Measurements from ENCODE around the gene STC2. TPM values are rescaled to one million over a fixed set of nuclear protein-coding genes. Genes with fewer than 3 reads are reported as not detected.

STC2 gene
- total RNA-seq, 3 donors from 2014 or later (not counting 1 experiment from before 2014, with no cell fraction given): not detected

GRCh38 chr5:173331956-173332479 is 3.8 kb upstream of the STC2 start:
- peaks cover 45 to 64% of the 10 kb centered on the region in 2 donors for H3K27me3 Mint-ChIP-seq (ENCODE audit: low read depth in 2 of 2)
- H3K27ac Mint-ChIP-seq: no peak overlapping the region

GRCh38 chr5:173331287-173331686 is 3.1 kb upstream of the STC2 start:
- Mint-ChIP-seq H3K27me3 (ENCODE audit: low read depth in 2 of 2) (peaks cover 46 to 62% of the 10 kb centered on the region in 2 donors), H3K27ac (no peak overlapping the region), H3K4me1 (peaks cover 5 to 18% of the 10 kb centered on the region in 2 donors), H3K9me3 (no peaks in the 10 kb centered on the region), H3K4me3 (no peak overlapping the region), H3K36me3 (no peaks in the 10 kb centered on the region)
- H3K4me3 ChIP-seq (ENCODE audit: low read length): no peak overlapping the region
- no peaks in the 10 kb centered on the region for H3K36me3 ChIP-seq (ENCODE audit: control insufficient read depth, insufficient read depth, low read length)
- H3K4me1 ChIP-seq (ENCODE audit: control insufficient read depth, insufficient read depth, low read length): no peaks in the 10 kb centered on the region
- ATAC-seq: no peak
- TF ChIP-seq CTCF (IDR thresholded peaks at IDR 0.05): no peak
- no peaks in the 10 kb centered on the region for H3K9me3 ChIP-seq (ENCODE audit: control insufficient read depth, insufficient read depth, low read length)
- DNase-seq: no peak
- 73% methylated on average over 4 of the region's 4 CpGs for WGBS (ENCODE audit: insufficient coverage)
- H3K27ac ChIP-seq (ENCODE audit: low read length): no peak overlapping the region
- intact Hi-C loops (cut with micrococcal nuclease): no loop called here
- peaks cover 37% of the 10 kb centered on the region for H3K27me3 ChIP-seq (ENCODE audit: control insufficient read depth, insufficient read depth, low read length)

More at GRCh38 chr5:173331956-173332479, 3.8 kb upstream of the STC2 start:
- no peaks in the 10 kb centered on the region for H3K9me3 ChIP-seq (ENCODE audit: control insufficient read depth, insufficient read depth, low read length)
- H3K27me3 ChIP-seq (ENCODE audit: control insufficient read depth, insufficient read depth, low read length): peaks cover 32% of the 10 kb centered on the region
- H3K9me3 Mint-ChIP-seq: no peaks in the 10 kb centered on the region
- no peak overlapping the region for H3K27ac ChIP-seq (ENCODE audit: low read length)
- H3K4me3 ChIP-seq (ENCODE audit: low read length): no peak overlapping the region
- WGBS (ENCODE audit: insufficient coverage): 39% methylated on average over 16 of the region's 16 CpGs
- intact Hi-C loops (cut with micrococcal nuclease): no loop called here
- TF ChIP-seq CTCF (IDR thresholded peaks at IDR 0.05): peak; percentile 17
- ATAC-seq (peak; percentile 85 to 97 (median 97)), DNase-seq (peak; percentile 48 to 74)
- H3K4me1 ChIP-seq (ENCODE audit: control insufficient read depth, insufficient read depth, low read length): no peaks in the 10 kb centered on the region
- H3K4me3 Mint-ChIP-seq: no peak overlapping the region
- H3K4me1 Mint-ChIP-seq: peaks cover 5 to 18% of the 10 kb centered on the region in 2 donors
- H3K36me3 ChIP-seq (ENCODE audit: control insufficient read depth, insufficient read depth, low read length): no peaks in the 10 kb centered on the region
- no peaks in the 10 kb centered on the region for H3K36me3 Mint-ChIP-seq

- Mint-ChIP-seq H3K4me1 (peaks cover 5 to 18% of the 10 kb centered on the region in 2 donors), H3K27ac (no peak overlapping the region), H3K27me3 (ENCODE audit: low read depth in 2 of 2) (peaks cover 51 to 65% of the 10 kb centered on the region in 2 donors), H3K9me3 (no peaks in the 10 kb centered on the region), H3K36me3 (no peaks in the 10 kb centered on the region), H3K4me3 (no peak overlapping the region)
- H3K27me3 ChIP-seq (ENCODE audit: control insufficient read depth, insufficient read depth, low read length): peaks cover 40% of the 10 kb centered on the region
- intact Hi-C loops (cut with micrococcal nuclease): no loop called here
- no peak for ATAC-seq
- no peaks in the 10 kb centered on the region for H3K9me3 ChIP-seq (ENCODE audit: control insufficient read depth, insufficient read depth, low read length)
- TF ChIP-seq CTCF (IDR thresholded peaks at IDR 0.05): no peak
- 92% methylated on average over 8 of the region's 8 CpGs for WGBS (ENCODE audit: insufficient coverage)
- H3K36me3 ChIP-seq (ENCODE audit: control insufficient read depth, insufficient read depth, low read length): no peaks in the 10 kb centered on the region
- H3K27ac ChIP-seq (ENCODE audit: low read length): no peak overlapping the region
- no peaks in the 10 kb centered on the region for H3K4me1 ChIP-seq (ENCODE audit: control insufficient read depth, insufficient read depth, low read length)
- H3K4me3 ChIP-seq (ENCODE audit: low read length): no peak overlapping the region
- DNase-seq: no peak
Observed at GRCh38 chr5:173330338-173331206, 2.4 kb upstream of the STC2 start.
